22Rv1 (cell line): Measurements from ENCODE around the gene PSEN2.

Experiments used
- CTCF ChIP-seq: fragments of 450-650 bp; IDR thresholded peaks from 2 replicates; pipeline ENCODE4 v1.5.1; 2017; ENCODE audit warnings: mild to moderate bottlenecking
- ZFX ChIP-seq: fragments of 450-650 bp; IDR thresholded peaks from 2 replicates; pipeline ENCODE4 v1.6.1; 2017; ENCODE audit warnings: antibody characterized with exemption, borderline replicate concordance

GRCh38 chr1:226865590-226865989, 4.8 kb upstream of the PSEN2 start:
- TF ChIP-seq CTCF (no peak), ZFX (no peak)
